Gastrocnemius medialis (tissue), 4 donors: Measurements from ENCODE around the gene ACSL4. TPM values are rescaled to one million over a fixed set of nuclear protein-coding genes. Genes with fewer than 3 reads are reported as not detected.

ENCODE experiments used
- ATAC-seq, 2 donors: fragments of 150-250 bp; one replicate each; pipeline ENCODE4 v1.9.1; 2016
- DNase-seq, 2 donors: peaks; one replicate each; pipeline ENCODE4 v3.0.0-alpha.2; 2019
- H3K27ac ChIP-seq, 4 donors: fragments of 200-600 bp; sonication (generic); 1 replicate in 1 of 4; 2 replicates in 3 of 4; pipeline ENCODE4 v1.5.1; 2016 to 2018; ENCODE audit warnings: mild to moderate bottlenecking in 2 of 4, moderate library complexity in 1 of 4
- H3K27me3 ChIP-seq, 3 donors: fragments of 200-600 bp; sonication (generic) in 2 of 3; 1 replicate in 1 of 3; 2 replicates in 2 of 3; pipeline versions ENCODE4 v1.5.1 to v1.6.0; 2016 to 2019; ENCODE audit warnings: mild to moderate bottlenecking in 1 of 3, moderate library complexity in 1 of 3
- H3K36me3 ChIP-seq, 2 donors: fragments of 200-600 bp; sonication (generic) in 1 of 2; one replicate each; pipeline ENCODE4 v1.5.1; 2017 to 2018
- H3K4me1 ChIP-seq, 2 donors: fragments of 200-600 bp; sonication (generic) in 1 of 2; one replicate each; pipeline ENCODE4 v1.5.1; 2016 to 2017; ENCODE audit warnings: mild to moderate bottlenecking in 2 of 2
- H3K4me3 ChIP-seq, 4 donors: fragments of 200-600 bp; sonication (generic) in 3 of 4; 1 replicate in 1 of 4; 2 replicates in 3 of 4; pipeline ENCODE4 v1.5.1; 2016 to 2019; ENCODE audit warnings: mild to moderate bottlenecking in 2 of 4
- H3K9me3 ChIP-seq, 3 donors: fragments of 200-600 bp; sonication (generic) in 2 of 3; 1 replicate in 1 of 3; 2 replicates in 2 of 3; pipeline ENCODE4 v1.5.1; 2016 to 2019
- POLR2A ChIP-seq, 2 donors: fragments of 450-650 bp; IDR thresholded peaks; one replicate each; pipeline ENCODE4 v1.6.1; 2017; ENCODE audit warnings: antibody characterized with exemption in 2 of 2, mild to moderate bottlenecking in 2 of 2, moderate library complexity in 2 of 2
- in situ Hi-C, 4 donors: fragments of 200-750 bp; cut with MboI; loops; one replicate each; pipeline versions ENCODE4 v1.15.0 to v1.8.0; 2017; ENCODE audit warnings: low sequenced_read_pairs in 4 of 4
- intact Hi-C: fragments of 100-400 bp; cut with DNase I; formaldehyde crosslinking; loops from one replicate; pipeline ENCODE4 v1.15.1; 2023; ENCODE audit warnings: low total_unique reads
- total RNA-seq, 4 donors: library from RNA; depleted of rRNA; stranded (reverse); fragments of >200 nt; gene quantifications; one replicate each; pipeline versions ENCODE4 v1.1.0 to v1.2.3, GENCODE V29; 2016
- TF ChIP-seq, protein P1 (sequence below), 5 experiments: fragments of 450-650 bp in 3 of 5; fragments of 200-600 bp in 2 of 5; sonication (generic) in 2 of 5; IDR thresholded peaks in 4 of 5; conservative IDR thresholded peaks in 1 of 5; 1 replicate in 4 of 5; 2 replicates in 1 of 5; pipeline ENCODE4 v1.5.1; 2016 to 2019; ENCODE audit warnings: antibody characterized with exemption in 5 of 5, mild to moderate bottlenecking in 3 of 5, moderate library complexity in 3 of 5

Gene ACSL4
- total RNA-seq, 4 donors from 2014 or later, result 18.7 to 259 (median 132) TPM

DNA sequence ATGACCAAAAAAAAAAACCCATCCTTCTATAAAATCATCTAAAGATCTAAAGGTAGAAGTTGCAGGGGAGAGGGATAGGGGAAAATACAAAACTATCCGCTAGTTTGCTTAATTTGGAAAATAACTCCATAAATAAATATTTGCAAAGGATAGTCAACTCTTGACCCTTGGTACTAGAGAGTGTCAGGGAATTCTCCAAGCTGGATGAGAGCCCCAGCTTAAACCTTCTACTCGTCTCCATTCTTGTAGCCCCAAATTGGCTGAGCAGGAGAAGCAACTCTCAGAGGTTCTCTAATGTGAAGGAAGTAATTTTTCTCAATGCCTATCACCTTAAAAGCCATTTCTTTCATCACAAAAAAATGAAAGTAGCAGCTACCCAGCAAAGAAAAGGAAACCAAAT lies 35.2 kb downstream of the ACSL4 start:
- intact Hi-C loops (no loop called here), in situ Hi-C loops (no loop called here)
- no peaks in the 10 kb centered on the region for H3K27me3 ChIP-seq

DNA sequence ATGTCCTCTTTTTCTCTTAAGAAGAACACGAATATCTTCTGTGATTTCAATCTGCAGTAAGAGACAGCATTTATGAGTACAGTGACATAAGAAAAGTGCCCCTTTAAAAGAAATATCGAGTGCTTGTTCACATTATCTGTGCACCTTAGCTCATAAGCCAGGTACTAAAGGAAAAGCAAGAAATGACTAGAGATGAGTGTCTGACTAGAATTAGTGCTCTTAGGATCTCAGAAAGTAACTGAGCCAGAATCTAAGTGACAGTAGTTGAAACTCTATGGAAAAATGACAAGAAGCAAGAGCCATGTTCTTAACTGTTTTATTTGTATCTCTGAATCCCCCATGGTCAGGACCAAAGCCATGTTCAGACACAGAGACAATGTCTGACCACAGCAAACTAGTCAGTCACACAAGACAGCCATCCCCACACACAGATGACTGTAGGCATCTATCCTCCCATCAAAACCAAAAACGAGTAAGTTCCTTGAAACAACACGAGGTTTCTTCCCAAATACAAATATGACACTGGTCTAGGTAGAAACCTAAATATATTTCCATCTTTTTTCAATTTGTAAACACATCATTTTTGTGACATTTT lies 36.8 kb downstream of the ACSL4 start:
- Histone ChIP-seq H3K36me3 (no peaks in the 10 kb centered on the region), H3K9me3 (no peaks in the 10 kb centered on the region), H3K27me3 (no peaks in the 10 kb centered on the region), H3K4me1 (no peaks in the 10 kb centered on the region), H3K4me3 (no peak overlapping the region), H3K27ac (no peak overlapping the region)
- ATAC-seq (no peak), DNase-seq (no peak)
- in situ Hi-C loops, result no loop called here
- intact Hi-C loops, result no loop called here
- no peak for TF ChIP-seq POLR2A (IDR thresholded peaks at IDR 0.05)
- TF ChIP-seq, protein P1, sequence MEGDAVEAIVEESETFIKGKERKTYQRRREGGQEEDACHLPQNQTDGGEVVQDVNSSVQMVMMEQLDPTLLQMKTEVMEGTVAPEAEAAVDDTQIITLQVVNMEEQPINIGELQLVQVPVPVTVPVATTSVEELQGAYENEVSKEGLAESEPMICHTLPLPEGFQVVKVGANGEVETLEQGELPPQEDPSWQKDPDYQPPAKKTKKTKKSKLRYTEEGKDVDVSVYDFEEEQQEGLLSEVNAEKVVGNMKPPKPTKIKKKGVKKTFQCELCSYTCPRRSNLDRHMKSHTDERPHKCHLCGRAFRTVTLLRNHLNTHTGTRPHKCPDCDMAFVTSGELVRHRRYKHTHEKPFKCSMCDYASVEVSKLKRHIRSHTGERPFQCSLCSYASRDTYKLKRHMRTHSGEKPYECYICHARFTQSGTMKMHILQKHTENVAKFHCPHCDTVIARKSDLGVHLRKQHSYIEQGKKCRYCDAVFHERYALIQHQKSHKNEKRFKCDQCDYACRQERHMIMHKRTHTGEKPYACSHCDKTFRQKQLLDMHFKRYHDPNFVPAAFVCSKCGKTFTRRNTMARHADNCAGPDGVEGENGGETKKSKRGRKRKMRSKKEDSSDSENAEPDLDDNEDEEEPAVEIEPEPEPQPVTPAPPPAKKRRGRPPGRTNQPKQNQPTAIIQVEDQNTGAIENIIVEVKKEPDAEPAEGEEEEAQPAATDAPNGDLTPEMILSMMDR (IDR thresholded peaks at IDR 0.05 in 4 of 5, conservative IDR thresholded peaks at IDR 0.05 in 1 of 5), result no peak

More for the DNA sequence above, 35.2 kb downstream of the ACSL4 start:
- no peak overlapping the region for H3K4me3 ChIP-seq
- DNase-seq, result no peak
- H3K9me3 ChIP-seq, result no peaks in the 10 kb centered on the region
- ATAC-seq, result no peak
- no peaks in the 10 kb centered on the region for H3K4me1 ChIP-seq
- H3K27ac ChIP-seq, result no peak overlapping the region
- no peaks in the 10 kb centered on the region for H3K36me3 ChIP-seq
- TF ChIP-seq POLR2A (IDR thresholded peaks at IDR 0.05), result no peak
- TF ChIP-seq, protein P1 (IDR thresholded peaks at IDR 0.05 in 4 of 5, conservative IDR thresholded peaks at IDR 0.05 in 1 of 5), result no peak

DNA sequence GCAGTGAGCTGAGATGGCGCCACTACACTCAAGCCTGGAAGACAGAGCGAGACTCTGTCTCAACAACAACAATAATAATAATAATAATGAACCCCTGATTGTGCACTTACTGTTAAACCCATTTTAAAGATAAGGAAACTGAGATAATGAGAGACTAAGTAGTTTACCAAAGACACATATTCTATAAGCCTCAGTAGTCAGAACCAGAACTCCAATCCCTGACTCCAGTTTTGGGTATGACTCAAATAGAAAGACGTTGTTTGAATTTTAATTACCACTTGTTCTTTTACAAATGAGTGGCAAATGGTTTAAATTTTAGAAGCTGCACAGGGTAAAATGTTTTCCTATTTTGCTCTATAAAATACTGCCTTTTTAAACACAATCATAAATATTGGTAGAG lies 37.4 kb downstream of the ACSL4 start:
- Histone ChIP-seq H3K4me1 (no peaks in the 10 kb centered on the region), H3K27me3 (no peaks in the 10 kb centered on the region), H3K36me3 (no peaks in the 10 kb centered on the region), H3K4me3 (no peak overlapping the region), H3K27ac (no peak overlapping the region), H3K9me3 (no peaks in the 10 kb centered on the region)
- in situ Hi-C loops (no loop called here), intact Hi-C loops (no loop called here)
- TF ChIP-seq, protein P1 (IDR thresholded peaks at IDR 0.05 in 4 of 5, conservative IDR thresholded peaks at IDR 0.05 in 1 of 5), result no peak
- DNase-seq (no peak), ATAC-seq (no peak)

DNA sequence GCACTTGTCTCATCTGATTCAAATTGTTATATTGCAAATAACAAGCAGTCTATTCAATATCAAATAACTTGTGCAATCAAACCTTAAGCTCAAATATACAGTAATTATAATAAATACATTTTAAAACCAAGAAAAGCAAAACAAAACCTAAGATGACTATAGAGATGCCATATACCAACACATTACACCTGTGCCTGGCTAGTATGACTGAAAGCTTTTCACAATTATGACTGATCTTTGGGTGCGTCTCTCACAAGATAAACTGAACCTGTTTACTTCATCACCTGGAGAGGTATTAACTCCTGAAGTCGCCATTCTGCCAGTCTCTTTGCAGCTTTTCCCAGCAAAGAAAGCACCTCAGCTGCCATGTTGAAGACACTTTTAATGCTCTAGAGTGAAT lies 41.3 kb downstream of the ACSL4 start:
- Histone ChIP-seq H3K27me3 (no peaks in the 10 kb centered on the region), H3K9me3 (no peaks in the 10 kb centered on the region)
- in situ Hi-C loops, result no loop called here

More for the DNA sequence above, 41.3 kb downstream of the ACSL4 start:
- no peak for DNase-seq
- TF ChIP-seq, protein P1 (IDR thresholded peaks at IDR 0.05 in 4 of 5, conservative IDR thresholded peaks at IDR 0.05 in 1 of 5), result no peak
- no peak for TF ChIP-seq POLR2A (IDR thresholded peaks at IDR 0.05)
- Histone ChIP-seq H3K4me3 (no peak overlapping the region), H3K27ac (no peak overlapping the region), H3K36me3 (no peaks in the 10 kb centered on the region), H3K4me1 (no peaks in the 10 kb centered on the region)
- intact Hi-C loops, result no loop called here
- ATAC-seq, result no peak
